DMS153 (cell line): Measurements from ENCODE around the gene RTRAF.

Experiments
- DNase-seq: peaks from one replicate; lab custom pipeline; 2025; lab: John Stamatoyannopoulos, UW

The RTRAF gene

DNA sequence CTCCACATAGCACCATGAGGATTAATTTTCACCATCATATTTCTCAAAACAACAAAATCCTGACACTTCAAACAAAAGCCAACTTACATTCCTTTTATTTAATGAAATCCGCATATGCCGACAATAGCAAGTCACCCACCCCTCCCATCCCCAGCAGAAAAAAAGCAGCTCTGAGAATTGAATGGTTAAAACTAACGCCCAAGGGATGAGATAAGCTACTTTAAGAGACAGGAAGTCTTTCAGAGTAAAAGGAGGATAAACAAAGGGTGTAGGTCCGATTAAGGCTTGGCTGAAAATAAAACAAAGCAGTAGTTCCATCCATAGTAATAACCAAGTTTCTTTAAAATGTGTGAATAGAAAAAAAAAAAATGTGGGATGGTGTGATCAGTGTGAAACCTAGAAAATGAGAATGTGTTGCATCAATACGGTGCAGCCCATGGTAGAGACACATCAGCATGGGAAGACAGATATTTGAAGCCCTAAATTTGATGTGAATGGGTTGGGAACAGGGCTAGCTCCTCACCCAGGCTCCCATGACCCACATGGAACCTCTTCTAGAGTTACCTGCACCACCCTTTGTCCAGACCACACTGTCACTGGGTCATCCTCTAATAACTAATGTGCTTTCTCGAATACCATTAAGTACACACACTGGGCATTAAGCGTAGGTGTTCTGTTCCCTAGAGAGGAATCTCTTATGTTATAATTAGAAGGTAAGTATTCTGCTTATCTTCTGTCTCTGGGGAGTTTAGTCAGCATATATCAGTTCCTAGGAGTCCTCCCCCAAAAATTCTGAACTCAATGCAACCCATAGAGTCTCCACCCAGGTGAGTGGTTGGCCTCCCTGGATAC lies 31.7 kb downstream of the RTRAF start:
- no peak for DNase-seq

DNA sequence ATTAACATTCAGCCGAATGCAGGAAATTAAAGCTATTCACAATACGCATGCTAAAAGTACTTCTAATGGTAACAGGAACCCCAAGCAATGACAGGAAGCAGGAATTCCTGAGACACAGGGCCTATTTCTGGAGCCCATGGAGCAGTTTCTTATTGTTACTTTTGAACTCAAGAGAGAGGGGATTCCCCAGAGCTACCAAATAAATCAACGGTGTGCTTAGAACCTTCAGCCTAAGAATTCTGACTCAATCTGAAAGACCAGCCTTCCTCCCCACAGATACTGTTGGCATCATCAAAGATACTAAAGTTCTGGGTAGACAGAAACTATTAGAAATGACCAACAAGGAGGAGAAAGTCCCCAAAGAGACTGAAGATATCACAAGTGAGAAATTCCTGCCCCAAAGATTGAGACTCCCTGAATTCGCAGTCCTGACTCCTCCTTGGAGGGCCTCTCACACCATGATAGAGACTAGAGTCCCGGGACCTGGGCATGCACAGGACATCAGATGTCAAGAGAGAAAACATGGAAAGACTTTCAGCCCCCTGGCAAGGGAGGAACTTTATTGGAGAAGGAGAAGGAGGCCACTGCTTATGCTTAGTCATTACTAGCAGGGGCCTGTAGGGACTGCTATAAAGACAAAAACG lies 32.7 kb downstream of the RTRAF start:
- no peak for DNase-seq

DNA sequence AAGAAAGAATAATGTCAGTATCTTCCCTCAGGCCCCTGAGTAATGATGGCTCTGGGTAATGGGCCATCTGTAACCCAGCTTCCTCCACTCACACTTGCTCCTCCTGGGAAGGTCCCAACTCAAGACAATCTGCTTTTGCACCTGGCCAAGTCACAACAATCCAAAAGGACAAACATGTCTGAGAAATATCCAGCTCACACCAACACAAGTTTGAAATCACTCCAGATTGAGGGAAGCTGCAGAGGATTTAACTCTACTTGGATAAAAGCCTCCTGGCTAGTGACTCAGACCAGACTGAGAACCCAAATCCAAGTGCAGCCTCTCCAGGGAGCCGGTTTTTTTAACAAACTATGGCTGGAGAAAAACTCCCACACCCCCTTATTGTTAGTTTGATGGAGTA lies 34.2 kb downstream of the RTRAF start:
- no peak for DNase-seq

DNA sequence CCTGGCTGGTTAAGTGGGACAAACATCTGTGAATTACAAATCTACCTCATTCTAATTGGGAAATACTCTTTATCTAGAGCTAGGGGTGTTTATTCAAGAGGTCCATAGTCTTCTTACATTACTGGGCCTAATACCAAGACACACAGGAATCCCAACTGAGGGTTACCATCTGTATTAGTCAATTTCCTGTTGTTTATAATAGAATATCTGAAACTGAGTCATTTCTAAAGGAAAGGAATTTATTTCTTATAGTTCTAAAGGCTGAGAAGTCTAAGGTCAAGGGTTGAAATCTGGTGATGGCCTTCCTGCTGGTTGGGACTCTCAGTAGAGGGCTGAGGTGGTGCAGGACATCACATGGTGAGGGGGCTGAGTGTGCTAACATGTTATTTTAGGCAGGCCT lies 36.0 kb downstream of the RTRAF start:
- DNase-seq: no peak

DNA sequence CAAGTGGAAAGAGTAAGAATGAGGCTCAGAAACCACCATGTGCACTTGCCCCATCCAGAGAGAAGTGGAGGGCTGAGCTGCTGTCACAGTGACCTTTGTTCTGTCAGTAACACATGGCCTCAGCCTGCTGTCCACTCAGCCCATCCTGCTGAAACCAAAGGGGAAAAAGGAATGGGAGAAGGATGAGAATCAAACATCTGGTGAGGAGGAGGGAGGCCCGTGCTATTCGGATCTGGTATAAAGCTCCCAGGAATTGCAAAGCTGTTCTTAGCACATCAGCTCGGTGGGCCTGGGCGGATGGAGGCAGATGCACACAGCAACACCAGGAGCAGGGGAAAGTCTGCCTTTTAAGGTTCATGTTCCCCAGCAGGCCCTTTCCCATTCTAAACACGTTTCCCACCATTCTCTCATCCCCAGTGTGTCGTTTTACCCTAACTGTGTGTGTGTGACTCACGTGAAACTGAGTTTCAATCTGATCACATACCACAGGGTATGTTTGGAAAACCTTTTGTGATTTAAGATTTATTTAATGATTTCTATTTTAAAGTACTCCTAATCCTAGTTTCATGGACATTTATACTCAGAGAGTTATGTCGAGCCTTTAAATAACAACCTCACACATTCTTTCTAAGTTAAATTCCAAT lies 36.8 kb downstream of the RTRAF start:
- no peak for DNase-seq

DNA sequence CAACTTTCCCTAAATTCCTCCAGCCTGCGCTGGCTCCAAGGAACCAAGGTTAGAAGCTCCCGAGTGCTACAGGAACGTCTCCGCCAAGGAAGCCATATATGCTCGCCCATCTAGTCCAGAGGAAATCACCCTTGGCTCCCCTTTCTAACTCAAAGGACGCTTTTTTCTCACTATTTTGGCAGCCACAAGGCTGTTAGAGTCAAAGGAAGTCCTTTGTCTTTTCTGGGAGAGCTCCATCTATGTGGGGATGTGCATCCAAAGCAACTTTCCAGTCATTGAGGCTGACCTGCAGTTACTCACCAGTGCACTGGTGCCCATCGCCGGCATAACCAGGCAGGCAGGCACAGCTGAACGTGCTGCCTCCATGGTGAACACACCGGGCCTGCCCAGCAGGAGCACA lies 37.6 kb downstream of the RTRAF start:
- no peak for DNase-seq

DNA sequence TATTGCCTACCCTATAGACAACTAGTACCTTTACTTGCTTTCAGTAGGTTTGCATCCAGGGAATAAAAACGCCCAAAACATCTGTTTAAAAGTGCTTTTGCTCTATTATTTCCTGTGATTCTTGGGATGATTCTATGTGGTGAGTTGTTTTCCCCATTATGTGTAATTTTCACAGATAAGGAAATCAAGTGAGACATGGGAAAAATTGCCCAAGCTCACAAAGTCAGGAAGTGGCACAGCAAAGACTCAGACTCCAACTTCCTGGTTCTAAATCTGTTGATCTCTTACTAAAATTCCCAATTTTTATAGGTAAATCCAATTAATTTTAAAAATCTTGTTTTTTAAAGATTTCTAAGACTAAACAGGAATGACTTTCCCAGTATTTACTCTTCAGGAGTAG lies 40.5 kb downstream of the RTRAF start:
- DNase-seq: no peak

DNA sequence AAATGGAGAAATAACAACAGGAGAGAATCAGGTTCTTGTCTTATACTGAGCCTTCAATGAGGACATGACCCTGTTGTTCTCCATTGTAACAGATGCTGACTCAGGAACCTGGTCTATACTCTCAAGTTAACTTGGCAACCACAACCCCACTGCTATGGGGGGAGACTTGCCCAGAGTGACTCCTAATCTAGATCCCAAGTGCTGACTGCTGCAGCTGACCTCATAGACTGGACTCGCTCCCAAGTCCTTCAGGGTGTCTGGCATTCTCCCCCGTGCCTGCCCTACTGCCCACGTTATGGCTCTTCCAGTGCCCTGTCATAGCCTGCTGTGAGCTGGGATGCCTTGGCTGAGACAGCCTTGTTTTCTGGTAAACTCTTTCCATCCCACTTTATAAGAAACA lies 42.4 kb downstream of the RTRAF start:
- DNase-seq: no peak

DNA sequence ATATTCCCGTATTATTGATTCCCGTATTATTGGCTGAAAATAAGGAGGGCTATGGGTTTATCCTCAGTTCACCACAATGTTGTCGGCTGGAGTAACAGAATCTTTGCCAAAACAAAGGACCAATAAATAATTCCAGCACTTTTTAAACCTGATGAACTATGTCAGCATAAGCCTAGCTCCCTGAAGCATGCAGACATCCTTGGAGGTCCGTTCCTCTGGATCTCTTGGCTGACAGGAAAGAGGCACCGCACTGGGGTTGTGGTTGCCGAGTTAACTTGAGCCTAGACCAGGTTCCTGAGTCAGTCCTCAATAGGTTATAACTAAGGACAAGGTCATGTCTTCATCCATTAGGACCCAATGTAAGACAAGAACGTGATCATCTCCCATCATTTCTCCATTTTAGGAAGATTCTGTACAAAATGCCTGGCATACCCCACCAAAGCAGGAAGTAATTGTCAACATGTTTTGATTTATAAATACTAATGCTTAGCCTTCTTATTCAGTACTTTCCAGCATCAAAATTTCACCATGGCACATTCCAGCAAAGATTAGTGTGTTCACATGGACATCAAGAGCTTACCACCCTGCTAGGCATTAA lies 43.0 kb downstream of the RTRAF start:
- no peak for DNase-seq

- DNase-seq: no peak
Measured at GRCh38 chr14:52033101-52033642, 43.8 kb downstream of the RTRAF start.

DNA sequence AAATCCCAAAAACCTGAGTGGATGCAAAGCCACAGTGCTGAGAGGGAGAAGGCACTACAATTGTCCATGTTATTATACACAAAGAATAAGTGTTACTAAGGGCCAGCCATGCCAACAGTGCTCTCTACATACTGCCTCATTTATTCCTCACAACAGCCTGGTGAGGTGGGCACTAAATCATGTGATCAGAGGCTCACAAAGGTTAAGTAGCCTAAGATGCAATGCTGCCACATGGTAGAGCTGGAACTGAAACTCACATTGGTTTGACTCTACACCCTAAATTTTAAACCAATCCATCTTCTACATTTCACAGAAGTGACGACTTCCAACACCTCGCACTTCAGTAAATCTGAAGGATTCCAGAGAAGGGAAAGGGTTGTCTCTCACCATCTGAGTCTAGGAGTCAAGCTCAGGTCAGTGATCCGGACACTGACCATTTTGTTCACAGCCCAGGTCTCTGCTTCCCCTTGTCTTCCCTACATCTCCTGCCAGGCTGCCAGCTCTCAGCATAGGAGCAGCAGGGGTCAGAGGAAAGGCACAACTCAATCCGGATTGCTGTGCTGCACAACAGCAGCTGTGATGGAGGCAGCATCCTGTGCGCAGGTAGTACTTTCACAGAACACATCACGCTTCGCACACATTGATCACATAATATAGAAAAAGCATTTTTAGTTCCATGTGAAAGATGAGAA lies 49.9 kb downstream of the RTRAF start:
- no peak for DNase-seq

DNA sequence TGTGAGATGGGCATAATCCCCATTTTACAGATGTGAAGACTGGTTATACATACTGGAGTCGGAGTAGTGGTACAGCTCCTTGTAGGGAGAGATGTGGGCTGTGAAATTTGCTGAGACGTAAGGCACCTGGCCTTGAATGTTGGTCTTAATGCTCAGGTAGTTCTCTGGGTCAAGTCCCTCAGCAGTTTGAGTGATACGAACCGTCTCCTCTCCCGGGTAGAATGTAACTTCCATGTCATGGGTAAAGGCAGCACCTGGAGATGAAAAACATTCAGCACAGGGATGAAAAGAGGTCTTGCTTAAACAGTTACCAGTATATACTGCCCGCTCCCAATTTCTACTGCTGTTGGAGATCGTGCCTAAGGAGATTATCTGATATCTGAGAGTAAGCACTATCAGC lies 51.3 kb downstream of the RTRAF start:
- no peak for DNase-seq

DNA sequence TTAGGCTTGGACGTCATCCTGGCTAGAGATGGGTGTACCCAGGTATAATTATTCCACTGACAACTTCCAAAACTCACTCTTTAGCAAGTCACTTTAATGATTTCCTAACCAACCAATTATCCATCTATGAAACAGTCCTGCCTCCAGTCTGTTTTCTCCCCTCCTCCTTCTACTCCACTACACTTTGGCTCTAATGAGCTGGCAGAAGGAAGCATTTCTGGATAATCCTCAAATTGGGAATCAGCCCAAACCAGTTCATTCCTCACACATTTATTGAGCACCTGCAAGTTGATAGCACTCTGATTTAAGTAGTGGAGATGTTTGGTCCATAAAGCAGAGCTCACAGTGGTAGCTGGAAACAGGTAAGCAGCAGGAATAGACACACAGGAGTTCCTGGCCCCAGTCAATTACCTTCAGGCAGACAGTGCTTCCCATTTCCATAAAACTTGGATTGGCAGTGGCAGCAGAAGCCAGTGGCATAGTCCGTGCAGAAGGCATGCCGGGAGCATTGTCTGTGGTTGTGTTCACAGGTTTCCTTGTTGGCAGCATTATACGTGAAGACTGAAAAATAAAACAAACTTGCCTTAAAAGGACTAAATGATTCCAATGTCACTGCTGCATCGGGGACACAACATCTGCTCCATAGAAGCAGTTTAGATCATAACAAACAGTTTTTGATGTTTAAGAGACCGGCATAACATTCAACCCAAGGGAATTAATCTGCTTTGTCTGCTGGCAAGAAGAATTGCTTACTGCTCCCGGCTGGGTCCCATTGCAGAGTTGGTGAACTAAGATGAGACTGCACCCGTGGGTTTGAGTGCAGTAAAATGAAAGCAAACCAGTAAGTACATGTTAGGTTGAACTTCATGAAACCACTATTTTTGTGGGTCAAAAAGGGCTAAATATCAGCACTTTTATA lies 53.3 kb downstream of the RTRAF start:
- DNase-seq: no peak

DNA sequence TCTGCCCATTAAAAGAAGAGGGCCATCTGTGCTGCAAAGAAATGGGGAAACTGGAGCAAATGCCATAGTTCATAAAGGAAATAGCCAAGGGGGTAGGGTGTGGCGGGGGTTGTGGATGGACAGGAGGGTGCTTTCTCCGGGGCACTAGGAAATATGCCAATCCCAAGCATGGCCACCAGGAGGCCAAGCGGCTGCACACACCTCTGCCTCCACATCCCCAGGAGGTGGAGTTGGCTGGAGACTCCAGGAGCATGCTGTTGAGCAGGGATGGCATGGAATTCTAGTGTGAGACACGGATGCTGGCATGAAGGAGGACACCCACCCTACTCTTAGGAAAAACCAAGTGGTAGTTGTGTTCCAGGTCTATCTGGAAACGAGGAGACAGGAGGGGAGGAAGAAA lies 54.3 kb downstream of the RTRAF start:
- DNase-seq: peak; percentile 8

DNA sequence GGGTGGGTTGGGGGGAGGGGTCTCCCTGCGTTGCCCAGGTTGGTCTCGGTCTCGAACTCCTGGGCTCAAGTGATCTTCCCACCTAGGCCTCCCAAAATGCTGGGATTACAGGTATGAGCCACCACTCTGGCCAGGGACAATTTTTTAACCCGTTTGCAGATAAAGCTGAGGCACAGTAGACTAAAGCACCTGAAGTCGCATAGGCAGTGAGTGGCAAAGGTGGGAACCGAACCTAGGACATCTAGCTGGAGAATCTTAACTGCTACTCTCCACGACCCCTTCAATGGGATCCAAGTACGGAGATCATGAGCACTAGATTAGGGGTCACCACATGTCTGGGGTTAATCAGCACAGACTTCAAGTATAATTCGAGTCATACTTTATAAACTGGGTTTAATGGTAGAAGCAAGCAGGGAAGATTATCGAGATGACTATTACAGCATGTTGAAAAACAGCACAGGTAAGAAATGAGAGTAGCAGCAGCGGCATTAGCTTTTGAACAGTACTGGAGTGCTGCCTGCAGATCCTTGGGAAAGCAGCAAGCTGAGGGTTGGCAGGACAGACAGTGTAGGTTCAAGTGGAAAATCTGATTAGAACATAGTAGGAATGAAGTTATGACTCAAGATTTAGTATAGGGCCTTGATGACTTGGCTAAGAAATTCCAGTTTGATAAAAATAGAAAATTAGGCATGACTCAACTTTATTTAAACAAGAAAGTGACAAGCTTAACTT lies 55.6 kb downstream of the RTRAF start:
- no peak for DNase-seq

DNA sequence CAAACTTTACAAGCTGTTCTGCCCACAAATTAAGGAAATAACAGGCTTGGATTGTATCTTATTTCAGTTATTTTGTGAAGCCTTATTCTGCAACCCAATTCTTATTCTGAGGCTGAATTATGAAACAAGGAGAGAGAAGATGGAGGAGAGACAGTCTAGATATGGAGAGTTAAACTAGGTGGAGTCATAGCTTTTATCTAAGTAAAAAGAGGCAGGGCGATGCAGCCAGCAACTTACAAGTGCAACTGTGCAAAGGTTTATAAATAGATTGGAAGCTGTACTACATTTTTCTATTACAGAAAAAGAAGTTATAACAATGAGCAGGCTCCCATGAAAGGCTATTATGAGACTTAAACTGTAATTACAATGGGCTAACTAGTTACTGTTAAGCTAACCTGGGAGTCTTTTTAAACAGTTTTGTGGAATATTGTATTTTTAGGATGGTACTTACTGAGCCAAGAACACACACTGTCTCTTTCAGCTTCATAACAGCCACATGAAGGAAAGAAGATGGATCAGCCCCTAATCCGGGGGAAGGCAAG lies 57.1 kb downstream of the RTRAF start:
- DNase-seq: no peak

DNA sequence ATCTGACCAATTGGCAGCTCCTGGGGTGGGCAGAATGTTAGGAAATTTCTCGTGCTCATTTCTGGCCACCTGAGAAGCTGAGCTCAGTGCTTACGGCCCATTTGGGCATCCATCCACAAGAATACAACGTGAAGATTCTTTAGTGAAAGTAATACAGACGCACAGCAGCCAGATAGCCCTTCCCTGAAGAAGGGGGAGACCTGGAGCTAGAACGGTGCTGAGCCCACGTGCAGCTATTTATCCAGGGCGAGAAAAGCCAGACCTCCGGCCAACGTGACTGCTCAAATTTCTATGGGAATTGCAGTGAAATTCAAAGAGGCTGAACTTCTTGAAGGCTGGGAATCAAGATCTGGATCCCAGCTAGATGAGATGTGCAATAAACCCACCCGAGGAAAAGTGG lies 58.8 kb downstream of the RTRAF start:
- DNase-seq: no peak

DNA sequence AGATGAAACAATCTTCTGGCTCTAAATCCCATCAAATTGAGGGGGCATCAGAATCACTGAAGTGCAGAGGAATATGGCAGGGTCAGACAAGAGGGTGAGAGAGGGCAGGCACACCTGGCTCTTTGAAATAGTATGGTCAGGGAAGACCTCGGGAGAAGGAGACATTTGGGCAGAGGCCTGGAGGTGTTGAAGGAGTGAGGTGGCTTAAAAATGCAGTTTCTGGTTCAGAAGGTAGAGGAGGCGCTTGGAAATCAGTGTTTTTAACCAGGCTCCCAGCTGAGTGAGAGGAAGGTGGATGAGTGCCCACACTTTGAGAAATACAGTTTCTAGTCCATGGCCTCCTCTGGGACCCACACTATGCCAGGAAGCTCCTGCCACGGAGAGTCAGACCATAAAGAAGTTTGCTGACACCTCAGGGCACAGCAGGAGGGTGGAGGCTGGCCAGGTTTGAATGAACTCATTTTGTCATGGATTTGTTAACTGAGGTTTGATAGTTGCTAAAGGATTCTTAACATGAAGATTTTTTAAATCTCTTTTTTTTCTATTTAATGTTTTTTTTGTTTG lies 59.4 kb downstream of the RTRAF start:
- DNase-seq: no peak

- no peak for DNase-seq
Measured at GRCh38 chr14:52049271-52049670, 59.9 kb downstream of the RTRAF start.
